Activated B cell treated with CpG ODN at 0.5 μM for 24 hours (primary cell): Measurements from ENCODE around the gene KRT79. TPM values are rescaled to one million over a fixed set of nuclear protein-coding genes. Genes with fewer than 3 reads are reported as not detected.

Experiments used
- ATAC-seq: fragments of 200-7000 bp; cut with Tn5 transposase; one replicate; pipeline ENCODE4 v1.10.0; 2021; ENCODE audit warnings: low read depth, mild to moderate bottlenecking, moderate library complexity
- CTCF ChIA-PET: fragments of 350-600 bp; sonication (Branson Sonifier 250); formaldehyde crosslinking; loops from one replicate; lab custom pipeline; 2021; ENCODE audit warnings: antibody characterized with exemption; lab: Charles Lee
- POLR2A ChIA-PET: fragments of 350-600 bp; sonication (Branson Sonifier 250); formaldehyde crosslinking; loops from one replicate; lab custom pipeline; 2021; ENCODE audit warnings: antibody characterized with exemption; lab: Charles Lee
- DNase-seq: peaks from one replicate; pipeline ENCODE4 v3.0.0; 2022
- H3K27ac Mint-ChIP-seq: one replicate; pipeline ENCODE4 v1.8.0; 2020; ENCODE audit warnings: mixed read lengths
- H3K27me3 Mint-ChIP-seq: one replicate; pipeline ENCODE4 v1.8.0; 2021; ENCODE audit warnings: mixed read lengths
- H3K36me3 Mint-ChIP-seq: one replicate; pipeline ENCODE4 v1.8.0; 2021; ENCODE audit warnings: low read depth, mixed read lengths
- H3K4me1 Mint-ChIP-seq: one replicate; pipeline ENCODE4 v1.8.0; 2021; ENCODE audit warnings: mixed read lengths
- H3K4me3 Mint-ChIP-seq: one replicate; pipeline ENCODE4 v1.8.0; 2020; ENCODE audit warnings: mild to moderate bottlenecking, mixed read lengths
- H3K9me3 Mint-ChIP-seq: one replicate; pipeline ENCODE4 v1.8.0; 2020; ENCODE audit warnings: mixed read lengths
- CTCF ChIP-seq: fragments of 200-600 bp; IDR thresholded peaks from one replicate; pipeline ENCODE4 v1.8.0; 2022; ENCODE audit warnings: antibody characterized with exemption, mild to moderate bottlenecking
- intact Hi-C: fragments of 100-400 bp; cut with micrococcal nuclease; formaldehyde crosslinking; loops from one replicate; pipeline ENCODE4 v1.15.1; 2024
- total RNA-seq: library from RNA; stranded (reverse); gene quantifications from 2 replicates; pipeline ENCODE4 v1.2.3, GENCODE V29; 2022

The KRT79 gene
- total RNA-seq, 1 donor from 2014 or later = not detected

GRCh38 chr12:52836491-52837412 lies 2.6 kb upstream of the KRT79 start:
- Mint-ChIP-seq H3K36me3 (no peaks in the 10 kb centered on the region), H3K27me3 (peaks cover 29% of the 10 kb centered on the region), H3K4me3 (no peak overlapping the region), H3K27ac (no peak overlapping the region), H3K4me1 (no peaks in the 10 kb centered on the region), H3K9me3 (no peaks in the 10 kb centered on the region)
- TF ChIP-seq CTCF = no peak
- intact Hi-C loops = no loop called here
- ATAC-seq = no peak
- ChIA-PET CTCF (no interaction called here), POLR2A (no interaction called here)
- DNase-seq = no peak

DNA sequence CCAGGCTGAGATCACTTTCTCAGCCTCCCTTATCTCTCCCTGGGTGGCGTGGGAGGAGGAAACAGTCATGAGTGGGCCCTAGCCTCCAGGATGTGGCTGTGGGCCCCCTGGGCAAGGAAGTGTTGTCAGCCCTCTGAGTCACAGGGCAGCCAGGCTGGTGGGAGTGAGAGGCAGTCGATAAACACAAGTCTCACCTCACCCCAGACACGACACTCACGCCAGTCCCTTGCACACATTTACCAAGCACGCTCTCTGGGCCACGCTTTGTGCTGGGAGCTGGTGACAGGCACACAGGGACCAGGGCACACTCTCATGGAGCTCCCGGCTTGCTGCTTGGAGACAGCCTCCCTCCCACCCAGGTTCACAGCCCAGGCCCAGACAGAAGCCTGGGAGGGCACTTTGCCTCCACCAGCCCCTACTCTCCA lies 1.9 kb upstream of the KRT79 start:
- Mint-ChIP-seq H3K4me1 (no peaks in the 10 kb centered on the region), H3K4me3 (no peak overlapping the region), H3K9me3 (no peaks in the 10 kb centered on the region), H3K36me3 (no peaks in the 10 kb centered on the region), H3K27ac (no peak overlapping the region), H3K27me3 (peaks cover 29% of the 10 kb centered on the region)
- DNase-seq (no peak), ATAC-seq (no peak)
- intact Hi-C loops = no loop called here
- TF ChIP-seq CTCF = no peak
- ChIA-PET CTCF (no interaction called here), POLR2A (no interaction called here)

DNA sequence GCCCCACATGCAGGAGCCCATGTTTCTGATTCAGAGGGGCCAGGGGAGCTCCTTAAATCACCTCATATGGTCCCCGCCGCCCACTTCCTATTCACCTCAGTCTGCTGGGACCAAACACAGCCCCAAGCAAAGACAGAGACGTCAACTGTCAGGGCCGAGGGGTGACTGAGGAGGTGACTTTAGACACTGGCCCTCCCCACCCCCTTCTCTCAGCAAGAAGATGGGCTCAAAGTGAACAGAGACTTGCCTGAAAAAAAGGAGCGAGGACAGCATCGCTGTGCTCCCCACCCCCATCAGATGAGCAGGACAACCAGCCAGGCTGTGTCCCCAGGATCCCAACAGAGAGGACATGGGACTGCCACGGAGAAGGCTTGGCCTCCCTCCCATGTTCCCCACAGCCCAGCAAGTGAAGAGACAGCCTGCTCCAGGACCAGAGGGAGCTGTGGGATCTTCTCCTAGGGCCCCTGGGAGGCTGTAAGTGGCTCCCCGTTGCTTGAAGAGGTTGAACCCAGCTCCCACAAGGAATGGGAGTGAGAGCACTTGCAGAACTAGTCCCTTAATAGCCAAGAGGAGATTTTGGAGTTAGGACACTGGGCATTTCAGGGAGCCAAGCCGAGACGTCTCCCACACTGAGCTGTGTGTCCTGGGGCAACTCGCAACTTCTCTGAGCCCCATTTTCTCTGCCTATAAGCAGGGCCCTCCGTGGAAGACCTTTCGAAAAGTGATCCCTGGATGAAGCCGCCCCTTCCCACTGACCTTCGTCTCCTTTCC lies 1.3 kb upstream of the KRT79 start:
- ChIA-PET POLR2A (no interaction called here), CTCF (no interaction called here)
- H3K4me1 Mint-ChIP-seq = no peaks in the 10 kb centered on the region
- H3K36me3 Mint-ChIP-seq = no peaks in the 10 kb centered on the region
- peaks cover 31% of the 10 kb centered on the region for H3K27me3 Mint-ChIP-seq
- H3K27ac Mint-ChIP-seq = no peak overlapping the region
- no peak for TF ChIP-seq CTCF
- ATAC-seq = no peak
- H3K4me3 Mint-ChIP-seq = no peak overlapping the region
- H3K9me3 Mint-ChIP-seq = no peaks in the 10 kb centered on the region
- intact Hi-C loops = no loop called here
- no peak for DNase-seq

GRCh38 chr12:52834727-52835001 lies 553 bp upstream of the KRT79 start:
- no peaks in the 10 kb centered on the region for H3K4me1 Mint-ChIP-seq
- ChIA-PET CTCF (no interaction called here), POLR2A (no interaction called here)
- TF ChIP-seq CTCF = no peak
- ATAC-seq (no peak), DNase-seq (no peak)
- H3K27me3 Mint-ChIP-seq = peaks cover 27% of the 10 kb centered on the region
- intact Hi-C loops = no loop called here
- no peak overlapping the region for H3K4me3 Mint-ChIP-seq
- no peak overlapping the region for H3K27ac Mint-ChIP-seq
- H3K36me3 Mint-ChIP-seq = no peaks in the 10 kb centered on the region
- no peaks in the 10 kb centered on the region for H3K9me3 Mint-ChIP-seq
